Parathyroid adenoma (tissue), 2 donors: ENCODE results near the gene POC1A.

Source experiments
- H2AFZ ChIP-seq: fragments of 300-600 bp; sonication (generic); one replicate; pipeline ENCODE4 v1.7.0; 2017; ENCODE audit warnings: antibody characterized with exemption, mild to moderate bottlenecking
- H3K27ac ChIP-seq: fragments of 300-600 bp; sonication (generic); one replicate; pipeline ENCODE4 v1.7.0; 2017
- H3K27me3 ChIP-seq: fragments of 300-600 bp; sonication (generic); one replicate; pipeline ENCODE4 v1.7.0; 2017; ENCODE audit warnings: low read length; ENCODE audit not compliant: control insufficient read depth, insufficient read depth
- H3K36me3 ChIP-seq: fragments of 300-600 bp; sonication (generic); one replicate; pipeline ENCODE4 v1.7.0; 2017; ENCODE audit warnings: low read length; ENCODE audit not compliant: control insufficient read depth, insufficient read depth
- H3K4me1 ChIP-seq: fragments of 300-600 bp; sonication (generic); one replicate; pipeline ENCODE4 v1.7.0; 2017; ENCODE audit warnings: control low read depth
- H3K4me2 ChIP-seq: fragments of 300-600 bp; sonication (generic); one replicate; pipeline ENCODE4 v1.7.0; 2017; ENCODE audit warnings: low read length
- H3K4me3 ChIP-seq: fragments of 300-600 bp; sonication (generic); one replicate; pipeline ENCODE4 v1.7.0; 2017; ENCODE audit warnings: low read depth, low read length
- H3K79me2 ChIP-seq: fragments of 300-600 bp; sonication (generic); one replicate; pipeline ENCODE4 v1.7.0; 2017; ENCODE audit warnings: control low read depth
- H3K9ac ChIP-seq: fragments of 300-600 bp; sonication (generic); one replicate; pipeline ENCODE4 v1.7.0; 2017; ENCODE audit warnings: mild to moderate bottlenecking
- H3K9me3 ChIP-seq: fragments of 300-600 bp; sonication (generic); one replicate; pipeline ENCODE4 v1.7.0; 2017; ENCODE audit warnings: low read length; ENCODE audit not compliant: control insufficient read depth
- TF ChIP-seq, protein P1 (sequence below): fragments of 300-600 bp; sonication (generic); IDR thresholded peaks from one replicate; pipeline ENCODE4 v1.7.0; 2017; ENCODE audit warnings: antibody characterized with exemption, mild to moderate bottlenecking
- donor health status: primary hyperparathyroidism.

Gene POC1A

DNA sequence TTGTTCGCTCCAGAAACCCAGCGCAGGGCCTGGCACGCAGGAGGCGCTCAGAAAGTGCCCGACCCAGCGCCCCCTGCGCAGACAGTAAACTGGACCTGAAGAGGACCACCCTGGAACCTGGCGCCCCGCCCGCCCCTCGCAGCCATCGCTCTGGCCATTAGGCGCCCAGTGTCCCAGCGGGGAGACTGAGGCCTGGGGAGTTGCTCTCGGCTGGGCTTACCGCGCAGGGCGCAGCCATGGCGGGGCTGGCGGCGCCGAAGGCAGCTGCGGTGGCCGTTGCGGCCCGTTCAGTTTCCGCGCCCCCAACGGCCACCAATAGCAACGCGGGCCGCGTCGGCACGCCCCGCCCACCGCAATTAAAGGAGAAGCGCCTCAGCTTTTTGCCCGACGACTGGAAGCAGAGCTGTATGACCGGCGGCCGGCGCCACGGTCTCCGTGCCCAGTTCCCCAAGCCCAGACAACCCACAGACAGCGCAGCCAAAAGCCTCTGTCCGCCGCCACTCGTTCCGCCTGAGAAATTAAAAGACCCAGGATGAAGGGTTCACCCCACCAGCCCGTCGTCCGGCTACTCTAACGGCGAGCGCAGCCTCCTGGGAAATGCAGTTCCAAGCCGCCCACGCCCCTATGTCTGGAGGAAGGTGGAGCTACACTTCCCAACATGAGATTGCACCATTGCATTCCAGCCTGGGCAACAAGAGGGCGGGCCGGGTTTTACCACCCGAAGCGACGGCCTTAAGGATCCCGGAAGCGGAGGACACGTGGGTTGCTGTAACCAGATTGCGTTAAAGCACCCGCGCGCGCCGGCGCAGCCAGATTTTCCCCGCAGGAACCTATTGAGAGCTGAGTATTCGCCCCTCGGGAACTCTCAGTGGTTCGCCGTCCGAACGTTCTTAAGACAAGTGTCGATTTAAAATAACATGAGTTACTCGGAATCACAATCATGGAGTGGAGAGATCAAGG, at the start of gene POC1A:
Gene POC1A, minus strand, starts transcription at position 289 of the 960 bp plus-strand sequence. Its CDS starts 51 bp downstream, at position 238.
- TF ChIP-seq, protein P1, sequence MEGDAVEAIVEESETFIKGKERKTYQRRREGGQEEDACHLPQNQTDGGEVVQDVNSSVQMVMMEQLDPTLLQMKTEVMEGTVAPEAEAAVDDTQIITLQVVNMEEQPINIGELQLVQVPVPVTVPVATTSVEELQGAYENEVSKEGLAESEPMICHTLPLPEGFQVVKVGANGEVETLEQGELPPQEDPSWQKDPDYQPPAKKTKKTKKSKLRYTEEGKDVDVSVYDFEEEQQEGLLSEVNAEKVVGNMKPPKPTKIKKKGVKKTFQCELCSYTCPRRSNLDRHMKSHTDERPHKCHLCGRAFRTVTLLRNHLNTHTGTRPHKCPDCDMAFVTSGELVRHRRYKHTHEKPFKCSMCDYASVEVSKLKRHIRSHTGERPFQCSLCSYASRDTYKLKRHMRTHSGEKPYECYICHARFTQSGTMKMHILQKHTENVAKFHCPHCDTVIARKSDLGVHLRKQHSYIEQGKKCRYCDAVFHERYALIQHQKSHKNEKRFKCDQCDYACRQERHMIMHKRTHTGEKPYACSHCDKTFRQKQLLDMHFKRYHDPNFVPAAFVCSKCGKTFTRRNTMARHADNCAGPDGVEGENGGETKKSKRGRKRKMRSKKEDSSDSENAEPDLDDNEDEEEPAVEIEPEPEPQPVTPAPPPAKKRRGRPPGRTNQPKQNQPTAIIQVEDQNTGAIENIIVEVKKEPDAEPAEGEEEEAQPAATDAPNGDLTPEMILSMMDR: no peak
- peak within 1 kb of the TSS; percentile 98 for H2AFZ ChIP-seq

DNA sequence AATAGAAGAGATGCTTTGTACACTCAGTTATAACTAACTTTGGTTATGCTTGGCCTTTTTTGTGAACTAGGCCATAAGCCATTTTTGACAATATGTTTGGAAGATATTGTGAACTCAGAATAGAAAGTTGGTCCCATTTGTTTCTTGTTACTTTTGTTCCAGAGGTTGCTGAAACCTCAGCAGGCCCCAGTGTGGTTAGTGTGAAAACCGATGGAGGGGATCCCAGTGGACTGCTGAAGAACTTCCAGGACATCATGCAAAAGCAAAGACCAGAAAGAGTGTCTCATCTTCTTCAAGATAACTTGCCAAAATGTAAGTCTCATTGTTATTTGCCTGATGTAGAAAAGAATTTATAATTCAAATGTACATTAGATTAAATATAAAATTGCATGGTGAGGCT, 49.5 kb upstream of the POC1A start:
- TF ChIP-seq, protein P1: no peak
- H3K4me1 ChIP-seq: peaks cover 4% of the 10 kb centered on the region
- no peak overlapping the region for H3K4me2 ChIP-seq
- H3K27me3 ChIP-seq: no peaks in the 10 kb centered on the region
- H3K4me3 ChIP-seq: no peak overlapping the region
- no peaks in the 10 kb centered on the region for H3K36me3 ChIP-seq
- H3K9ac ChIP-seq: no peak overlapping the region
- no peak overlapping the region for H3K27ac ChIP-seq
- H3K9me3 ChIP-seq: no peaks in the 10 kb centered on the region
- H2AFZ ChIP-seq: no peak overlapping the region
- H3K79me2 ChIP-seq: no peaks in the 10 kb centered on the region

More for the DNA sequence above, at the start of gene POC1A:
- H3K4me1 ChIP-seq: peaks cover 8% of the 10 kb centered on the region
- H3K4me3 ChIP-seq: peak within 1 kb of the TSS; percentile 84
- H3K9me3 ChIP-seq: no peaks in the 10 kb centered on the region
- H3K27ac ChIP-seq: peak within 1 kb of the TSS; percentile 88
- H3K27me3 ChIP-seq: no peaks in the 10 kb centered on the region
- no peaks in the 10 kb centered on the region for H3K36me3 ChIP-seq
- H3K4me2 ChIP-seq: peak within 1 kb of the TSS; percentile 88
- peak within 1 kb of the TSS; percentile 30 for H3K9ac ChIP-seq
- H3K79me2 ChIP-seq: no peaks in the 10 kb centered on the region

DNA sequence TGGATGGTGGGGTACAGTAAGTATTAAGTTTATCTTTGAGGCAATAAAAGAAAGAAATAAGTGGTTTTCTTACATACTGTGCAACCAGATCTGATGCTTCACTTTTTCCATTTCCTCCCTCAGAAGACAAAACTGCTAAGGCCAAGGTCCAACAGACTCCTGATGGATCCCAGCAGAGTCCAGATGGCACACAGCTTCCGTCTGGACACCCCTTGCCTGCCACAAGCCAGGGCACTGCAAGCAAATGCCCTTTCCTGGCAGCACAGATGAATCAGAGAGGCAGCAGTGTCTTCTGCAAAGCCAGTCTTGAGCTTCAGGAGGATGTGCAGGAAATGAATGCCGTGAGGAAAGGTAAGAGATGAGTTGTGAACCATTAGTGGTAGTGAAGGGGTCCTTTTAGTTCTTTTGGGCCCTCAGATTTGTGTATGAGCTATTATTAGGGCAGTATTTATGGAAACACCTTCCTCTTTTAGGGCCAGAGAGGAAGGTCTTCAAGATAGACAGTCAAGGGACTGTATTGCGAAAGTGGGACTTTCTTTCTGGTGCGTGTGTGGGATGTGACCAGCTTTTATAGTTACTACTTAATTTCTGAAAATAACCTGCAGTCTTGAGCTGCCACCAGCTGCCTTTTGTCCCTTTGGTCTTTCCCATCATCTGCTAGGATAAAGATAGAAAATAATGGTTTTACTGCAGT, 48.3 kb upstream of the POC1A start:
- Histone ChIP-seq H3K9ac (no peak overlapping the region), H2AFZ (no peak overlapping the region), H3K79me2 (peaks cover 3% of the 10 kb centered on the region), H3K4me2 (no peak overlapping the region), H3K27ac (no peak overlapping the region), H3K4me3 (no peak overlapping the region), H3K9me3 (no peaks in the 10 kb centered on the region), H3K27me3 (no peaks in the 10 kb centered on the region), H3K36me3 (no peaks in the 10 kb centered on the region), H3K4me1 (peaks cover 6% of the 10 kb centered on the region)
- TF ChIP-seq, protein P1: no peak

DNA sequence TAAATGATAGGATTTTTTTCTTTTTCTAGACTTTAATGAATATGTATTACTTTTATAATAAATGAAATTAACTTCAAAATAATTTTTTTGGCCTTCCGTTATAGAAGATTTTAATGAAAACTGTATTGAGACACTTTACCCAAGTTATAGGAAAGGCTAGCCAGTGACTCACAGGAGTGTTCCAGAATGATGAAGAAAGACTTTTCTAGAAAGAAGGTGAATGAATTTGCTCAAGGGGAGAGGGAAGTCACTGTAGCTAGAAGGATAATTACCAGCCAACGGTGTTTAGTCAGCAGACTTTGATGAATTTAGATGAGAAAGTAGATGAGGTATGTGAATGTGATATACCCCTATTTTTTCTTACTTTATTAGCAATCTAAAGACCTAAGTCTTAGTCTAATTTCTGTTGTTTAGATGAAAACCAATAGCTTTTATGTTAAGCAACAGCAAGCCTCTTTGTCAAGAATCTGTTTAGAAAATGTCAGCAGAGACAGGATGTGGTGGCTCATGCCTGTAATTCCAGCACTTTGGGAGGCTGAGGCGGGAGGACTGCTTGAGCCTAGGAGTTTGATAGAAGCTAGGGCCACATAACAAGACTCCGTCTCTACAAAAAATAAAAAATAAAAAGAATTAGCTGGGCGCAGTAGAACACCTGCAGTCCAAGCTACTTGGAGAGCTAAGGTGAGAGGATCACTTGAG, 46.9 kb upstream of the POC1A start:
- Histone ChIP-seq H3K4me1 (peaks cover 10% of the 10 kb centered on the region), H2AFZ (no peak overlapping the region), H3K4me3 (no peak overlapping the region), H3K9me3 (no peaks in the 10 kb centered on the region), H3K4me2 (no peak overlapping the region), H3K9ac (no peak overlapping the region), H3K79me2 (peaks cover 3% of the 10 kb centered on the region), H3K27ac (no peak overlapping the region), H3K27me3 (no peaks in the 10 kb centered on the region), H3K36me3 (no peaks in the 10 kb centered on the region)
- TF ChIP-seq, protein P1: no peak
